ENCODE data around the gene HTR1D.
"Not testable (repeated sequence)": the region's sequence is repeated elsewhere in the genome, so short reads cannot be mapped to it uniquely, and the experiment has no call there.

GRCh38 chr1:23223490-23223951 lies 6.2 kb upstream of the HTR1D start:
- TF ChIP-seq CTCF (IDR thresholded peaks at IDR 0.05; ENCODE audit: extremely low read depth in 1 of 2, insufficient read depth in 1 of 2, low read depth in 1 of 2, low read length in 2 of 2); POLR2AphosphoS5 (IDR thresholded peaks at IDR 0.05; ENCODE audit: insufficient read depth, low read depth, low read length); GATA2 (IDR thresholded peaks at IDR 0.05; ENCODE audit: insufficient read depth, insufficient read length, low read depth, low read length); POLR2A (IDR thresholded peaks at IDR 0.05; ENCODE audit: low read depth, low read length); FOS (IDR thresholded peaks at IDR 0.05; ENCODE audit: borderline replicate concordance, insufficient read depth, low read length); MYC (IDR thresholded peaks at IDR 0.05; ENCODE audit: low read depth, low read length); MAX (IDR thresholded peaks at IDR 0.05; ENCODE audit: insufficient read depth, insufficient read length); EZH2 (IDR thresholded peaks at IDR 0.05; ENCODE audit: borderline replicate concordance, low read depth, low read length, severe bottlenecking): not testable (repeated sequence)

Measured in endothelial cell of umbilical vein (primary cell).